Hepatocyte (in vitro differentiated cells): ENCODE data around the gene PXDC1.

Experiments
- EZH2 ChIP-seq: fragments of 200-600 bp; sonication (generic); IDR thresholded peaks from 2 replicates; pipeline ENCODE4 v1.6.1; 2016; ENCODE audit warnings: antibody characterized with exemption, mild to moderate bottlenecking, borderline replicate concordance
- TF ChIP-seq, protein P1 (sequence below): fragments of 200-600 bp; sonication (generic); IDR thresholded peaks from 2 replicates; pipeline ENCODE4 v1.5.1; 2016; ENCODE audit warnings: antibody characterized with exemption, mild to moderate bottlenecking; ENCODE audit not compliant: poor library complexity

DNA sequence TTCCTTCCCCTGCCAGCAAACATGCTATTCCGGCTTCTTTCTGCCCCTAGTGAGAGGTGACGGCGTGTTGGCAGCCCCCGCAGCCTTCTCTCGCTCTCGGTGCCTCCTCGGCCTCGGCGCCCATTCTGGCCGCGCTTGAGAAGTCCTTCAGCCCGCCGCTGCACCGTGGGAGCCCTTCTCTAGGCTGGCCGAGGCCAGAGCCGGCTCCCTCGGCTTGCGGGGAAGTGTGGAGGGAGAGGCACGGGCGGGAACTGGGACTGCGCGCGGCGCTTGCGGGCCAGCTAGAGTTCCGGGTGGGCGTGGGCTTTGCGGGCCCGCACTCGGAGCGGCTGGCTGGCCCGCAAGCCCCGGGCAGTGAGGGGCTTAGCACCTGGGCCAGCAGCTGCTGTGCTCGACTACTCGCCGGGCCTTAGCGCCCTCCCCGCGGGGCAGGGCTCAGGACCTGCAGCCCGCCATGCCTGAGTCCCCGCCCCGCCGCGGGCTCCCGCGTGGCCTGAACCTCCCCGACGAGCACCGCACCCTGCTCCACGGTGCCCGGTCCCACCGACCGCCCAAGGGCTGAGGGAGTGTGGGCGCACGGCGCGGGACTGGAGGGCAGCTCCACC, 20.0 kb upstream of the PXDC1 start:
- TF ChIP-seq, protein P1, sequence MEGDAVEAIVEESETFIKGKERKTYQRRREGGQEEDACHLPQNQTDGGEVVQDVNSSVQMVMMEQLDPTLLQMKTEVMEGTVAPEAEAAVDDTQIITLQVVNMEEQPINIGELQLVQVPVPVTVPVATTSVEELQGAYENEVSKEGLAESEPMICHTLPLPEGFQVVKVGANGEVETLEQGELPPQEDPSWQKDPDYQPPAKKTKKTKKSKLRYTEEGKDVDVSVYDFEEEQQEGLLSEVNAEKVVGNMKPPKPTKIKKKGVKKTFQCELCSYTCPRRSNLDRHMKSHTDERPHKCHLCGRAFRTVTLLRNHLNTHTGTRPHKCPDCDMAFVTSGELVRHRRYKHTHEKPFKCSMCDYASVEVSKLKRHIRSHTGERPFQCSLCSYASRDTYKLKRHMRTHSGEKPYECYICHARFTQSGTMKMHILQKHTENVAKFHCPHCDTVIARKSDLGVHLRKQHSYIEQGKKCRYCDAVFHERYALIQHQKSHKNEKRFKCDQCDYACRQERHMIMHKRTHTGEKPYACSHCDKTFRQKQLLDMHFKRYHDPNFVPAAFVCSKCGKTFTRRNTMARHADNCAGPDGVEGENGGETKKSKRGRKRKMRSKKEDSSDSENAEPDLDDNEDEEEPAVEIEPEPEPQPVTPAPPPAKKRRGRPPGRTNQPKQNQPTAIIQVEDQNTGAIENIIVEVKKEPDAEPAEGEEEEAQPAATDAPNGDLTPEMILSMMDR = no peak
- TF ChIP-seq EZH2 = no peak
